Activated CD4-positive, alpha-beta T cell treated with anti-CD3 and anti-CD28 coated beads, Interleukin-2, amount 50 U/mL, for 48 hours (primary cell): Measurements from ENCODE around the gene TMEM245.
A peak's percentile ranks its signal among the peaks of the same experiment; 100 is the strongest.
"Not testable (repeated sequence)": the region's sequence is repeated elsewhere in the genome, so short reads cannot be mapped to it uniquely, and the experiment has no call there.

Source experiments
- DNase-seq, 2 experiments: peaks; one replicate each; pipeline ENCODE4 v3.0.0-alpha.2; 2020

The TMEM245 gene

DNA sequence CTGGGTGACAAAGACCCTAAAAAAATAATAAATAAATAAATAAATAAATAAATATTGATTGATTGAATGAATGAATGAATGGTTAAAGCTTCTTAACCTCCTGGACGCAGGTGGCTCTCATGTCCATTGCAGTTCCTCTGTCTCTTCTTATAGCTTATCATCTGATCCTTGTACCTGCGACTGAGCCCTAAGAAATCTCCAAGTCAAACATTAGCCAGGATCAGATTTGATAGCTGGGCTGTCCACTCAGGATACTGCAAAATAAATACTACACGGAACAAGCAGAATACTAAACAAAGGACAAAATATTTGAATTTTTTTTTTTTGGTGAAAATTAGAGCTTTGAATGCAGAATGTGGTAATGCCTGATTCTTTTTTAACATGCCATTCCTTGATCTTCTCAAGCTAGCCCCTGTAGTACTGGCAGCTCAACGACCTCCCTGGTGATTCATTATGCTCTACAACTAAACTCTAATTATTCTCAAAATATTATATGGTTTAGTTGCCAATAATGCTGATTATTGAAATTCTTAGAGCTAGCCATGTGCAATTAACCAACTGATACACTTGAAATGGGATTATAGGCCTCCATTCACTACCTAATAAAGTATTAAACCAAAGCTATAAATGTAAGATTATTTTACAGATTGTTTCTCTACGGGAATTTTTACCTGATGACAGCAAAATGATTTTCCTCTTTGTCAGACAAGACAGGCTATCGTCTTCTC is 9.9 kb upstream of the TMEM245 start:
- DNase-seq, result no peak

- not testable (repeated sequence) for DNase-seq
Measured at GRCh38 chr9:109126671-109127070, 6.9 kb upstream of the TMEM245 start.

DNA sequence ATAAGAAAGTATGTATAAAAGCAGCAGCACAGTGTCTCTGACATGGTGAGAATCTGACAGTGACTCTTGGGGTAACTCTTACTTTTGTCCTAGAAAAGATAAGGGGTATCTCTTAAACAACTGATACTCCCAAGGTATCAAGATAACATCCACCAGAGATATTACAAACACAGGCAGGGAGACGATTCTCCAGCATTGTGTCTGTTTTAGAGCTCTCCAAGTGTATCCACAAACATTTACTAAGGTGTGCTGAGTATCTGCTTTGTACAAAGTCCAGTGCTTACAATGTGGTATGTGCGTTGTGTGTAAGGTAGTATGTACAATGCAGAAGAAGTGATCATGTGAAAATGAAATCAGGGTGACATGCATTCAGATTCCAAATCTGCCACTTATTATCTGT is 4.4 kb upstream of the TMEM245 start:
- DNase-seq, result no peak

- no peak for DNase-seq
Measured at GRCh38 chr9:109122726-109123621, 3.2 kb upstream of the TMEM245 start.

DNA sequence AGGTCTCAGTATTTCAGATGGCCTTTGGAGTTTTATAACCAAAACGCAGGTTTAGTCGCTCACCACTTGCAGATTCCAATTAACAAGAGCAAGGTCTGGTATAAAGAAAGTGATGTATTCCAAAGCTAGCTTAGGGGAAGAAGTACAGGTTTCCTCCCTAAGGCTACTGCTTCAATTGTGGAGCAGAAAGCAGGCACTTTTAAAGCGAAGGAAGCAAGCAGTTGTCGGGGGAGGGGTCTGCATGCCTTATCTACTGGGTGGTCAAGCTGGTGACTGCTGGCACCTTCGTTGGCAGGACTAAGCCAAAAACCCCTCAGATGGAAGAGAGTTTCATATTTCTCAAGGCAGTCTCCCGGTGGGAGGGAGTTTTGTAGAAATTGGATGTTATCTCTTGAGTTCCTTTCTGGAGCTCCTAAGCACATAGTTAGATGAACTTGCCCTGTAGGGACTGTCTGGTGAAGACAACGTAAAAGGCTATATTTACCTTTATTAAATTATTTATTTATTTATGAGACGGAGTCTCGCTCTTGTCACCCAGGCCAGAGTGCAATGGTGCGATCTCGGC is 1.6 kb upstream of the TMEM245 start:
- no peak for DNase-seq

- no peak for DNase-seq
Measured at GRCh38 chr9:109120204-109120789, 550 bp upstream of the TMEM245 start.

DNA sequence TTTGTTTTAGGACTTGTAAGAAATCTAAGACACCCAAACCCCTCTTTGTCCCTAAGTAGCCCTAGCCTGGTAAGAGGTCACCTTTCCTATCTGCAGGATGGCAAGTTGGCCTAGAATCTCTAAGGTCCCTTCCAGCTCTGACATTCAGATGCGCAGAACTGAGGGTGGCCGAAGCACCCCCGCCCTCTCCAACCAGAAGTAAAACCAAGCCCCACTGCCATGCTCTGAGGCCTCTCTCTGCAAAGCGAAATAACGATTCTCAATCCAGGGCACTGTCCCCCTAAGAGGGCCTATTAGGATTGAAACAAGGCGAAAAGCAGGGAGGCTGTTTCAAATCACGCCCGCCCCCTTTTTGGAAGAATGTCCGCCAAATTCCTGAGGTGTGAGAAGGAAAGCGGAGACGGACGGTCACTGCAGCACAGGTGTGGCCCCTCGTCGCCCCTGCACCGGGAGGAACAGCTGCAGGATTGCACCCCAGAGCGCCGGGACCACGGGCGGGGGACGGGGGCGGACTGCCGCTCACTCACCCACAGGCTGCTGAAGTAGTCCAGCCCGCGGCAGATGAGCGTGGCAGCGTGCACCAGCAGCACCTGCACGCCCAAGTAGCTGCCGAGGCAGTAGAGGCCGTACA is 824 bp downstream of the TMEM245 start:
- peak in 1 of 2 experiments; percentile 27 for DNase-seq

GRCh38 chr9:109117856-109118807 is 1.6 kb downstream of the TMEM245 start:
- DNase-seq, result peak; percentile 34 to 58

DNA sequence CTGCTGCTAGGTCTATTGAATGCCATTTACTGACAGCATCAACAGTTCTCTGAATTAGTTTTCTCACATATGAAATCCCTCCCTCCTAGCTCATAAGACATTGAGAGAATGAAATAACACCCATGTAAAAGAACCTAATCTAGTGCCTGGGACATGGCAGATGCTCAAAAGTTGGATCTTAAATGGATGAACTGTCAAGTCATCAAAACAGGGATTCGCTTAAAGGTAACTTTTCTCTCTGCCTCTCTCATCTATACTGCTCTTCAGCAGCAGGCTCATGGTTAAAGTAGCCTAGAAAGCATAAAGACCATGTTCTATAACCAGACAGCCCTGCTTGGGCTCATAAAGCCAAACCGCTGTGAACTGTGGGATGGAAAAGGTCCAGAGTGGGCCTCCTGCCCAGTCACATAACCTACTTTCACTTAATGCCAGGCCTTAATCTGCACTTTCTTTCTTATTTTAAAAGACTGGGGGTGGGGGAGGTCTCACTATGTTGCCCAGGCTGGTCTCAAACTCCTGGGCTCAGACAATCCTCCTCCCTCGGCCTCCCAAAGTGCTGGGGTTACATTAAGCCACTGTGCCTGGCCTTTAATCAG is 3.7 kb downstream of the TMEM245 start:
- DNase-seq, result no peak

DNA sequence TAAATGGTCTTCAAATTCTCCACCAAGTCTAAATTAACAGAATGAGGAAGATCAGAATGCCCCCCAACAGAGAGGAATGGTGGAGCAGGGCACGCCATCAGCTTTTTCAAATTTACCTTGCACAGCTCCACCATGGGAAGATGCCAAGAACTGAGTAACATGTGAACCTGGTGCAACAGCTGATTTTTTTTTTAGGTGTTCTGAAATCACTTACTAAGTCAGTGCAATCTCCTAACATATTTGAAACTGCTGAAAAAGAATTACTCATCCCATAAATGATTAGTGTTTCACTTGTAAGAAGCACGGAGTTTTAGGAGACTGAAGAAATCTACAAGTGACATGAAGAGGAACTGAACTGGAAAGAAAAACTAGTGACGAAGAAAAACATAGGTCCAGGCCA is 5.1 kb downstream of the TMEM245 start:
- DNase-seq, result no peak

GRCh38 chr9:109113892-109114609 is 5.7 kb downstream of the TMEM245 start:
- DNase-seq, result no peak

- DNase-seq, result no peak
Measured at GRCh38 chr9:109113254-109113653, 6.5 kb downstream of the TMEM245 start.

- DNase-seq, result no peak
Measured at GRCh38 chr9:109110329-109111021, 9.3 kb downstream of the TMEM245 start.

DNA sequence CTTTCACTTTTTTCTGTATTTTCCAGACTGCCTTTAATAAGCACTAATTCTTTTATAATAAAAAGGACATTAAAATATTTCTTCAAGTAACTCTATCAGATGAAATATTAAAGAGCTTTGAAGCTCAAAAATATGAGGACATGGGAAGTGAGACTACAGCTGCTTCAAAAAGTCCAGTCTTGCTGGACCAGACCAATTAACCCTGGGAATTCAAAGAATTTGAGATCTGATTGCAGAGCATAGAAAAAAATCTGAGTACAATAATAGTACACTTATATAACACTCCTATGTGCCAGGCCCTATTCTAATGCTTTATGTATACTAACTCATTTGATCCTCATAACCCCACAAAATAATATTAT is 9.8 kb downstream of the TMEM245 start:
- no peak for DNase-seq

DNA sequence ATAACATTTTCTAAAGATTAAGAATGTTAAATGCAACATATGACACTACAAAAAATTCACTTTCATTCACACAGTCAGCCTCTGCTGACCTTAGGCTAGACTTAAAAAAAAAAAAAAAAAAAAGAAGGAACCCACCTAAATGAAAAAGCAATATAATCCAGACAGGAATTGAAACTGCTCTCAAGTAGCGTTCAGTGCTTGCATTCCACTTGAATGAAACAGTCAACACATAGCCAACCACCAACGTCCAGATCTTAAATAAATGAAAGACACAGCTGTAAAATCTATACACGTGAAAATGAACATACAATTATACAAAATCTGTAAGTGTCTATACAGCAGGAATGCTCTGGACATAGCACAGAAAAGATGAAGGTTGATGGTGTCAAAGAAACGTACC is 11.4 kb downstream of the TMEM245 start:
- no peak for DNase-seq

GRCh38 chr9:109107402-109108240 is 12.1 kb downstream of the TMEM245 start:
- DNase-seq, result no peak

GRCh38 chr9:109101810-109102209 is 17.9 kb downstream of the TMEM245 start:
- DNase-seq, result no peak

DNA sequence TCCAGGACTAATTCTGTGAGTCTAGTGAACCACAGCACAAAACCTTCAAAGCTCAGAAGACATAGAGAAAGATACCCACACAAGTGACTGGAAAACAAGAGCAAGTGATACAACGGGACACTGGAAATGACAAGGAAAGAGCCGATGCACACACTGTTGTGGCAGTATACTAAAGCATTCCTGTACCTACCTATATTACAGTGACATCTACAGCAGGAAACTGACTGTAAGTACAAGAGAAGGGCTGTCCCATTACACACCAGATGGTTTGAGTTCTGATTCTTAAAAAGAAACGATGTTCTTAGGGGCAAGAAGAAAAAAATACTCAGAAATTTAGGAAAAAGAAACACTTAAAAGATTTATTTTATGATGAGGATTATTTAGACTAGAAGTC is 18.5 kb downstream of the TMEM245 start:
- DNase-seq, result no peak

GRCh38 chr9:109100543-109101201 is 19.1 kb downstream of the TMEM245 start:
- no peak for DNase-seq
